Motor neuron (in vitro differentiated cells): ENCODE results near the gene INSYN2B. TPM values are rescaled to one million over a fixed set of nuclear protein-coding genes. Genes with fewer than 3 reads are reported as not detected.

Experiments used
- ATAC-seq, 8 experiments: fragments of 200-7000 bp; cut with Tn5 transposase; replicated peaks in 6 of 8; 2 replicates each; pipeline ENCODE4 v1.8.0; 2021; ENCODE audit warnings: mild to moderate bottlenecking in 8 of 8, moderate library complexity in 8 of 8
- H3K27ac ChIP-seq, 2 donors: fragments of 250-450 bp; sonication (Bioruptor Pico); 2 replicates each; pipeline ENCODE4 v1.9.0; 2021; ENCODE audit warnings: antibody characterized with exemption in 2 of 2, mild to moderate bottlenecking in 2 of 2, moderate library complexity in 1 of 2
- H3K4me1 ChIP-seq, 2 donors: fragments of 250-450 bp; sonication (Bioruptor Pico); replicated peaks in 1 of 2; 2 replicates each; pipeline ENCODE4 v1.6.1; 2021; ENCODE audit warnings: antibody characterized with exemption in 2 of 2, mild to moderate bottlenecking in 2 of 2, moderate library complexity in 1 of 2
- H3K4me3 ChIP-seq, 5 donors: fragments of 250-450 bp; sonication (Bioruptor Pico); 2 replicates each; pipeline ENCODE4 v1.9.0; 2021; ENCODE audit warnings: antibody characterized with exemption in 5 of 5, mild to moderate bottlenecking in 5 of 5, moderate library complexity in 4 of 5
- WGBS, 10 experiments: fragments of 450-650 bp; shearing (Covaris generic); methylation state at CpG; one replicate each; pipeline ENCODE4 v1.0.0; 2022; 5-methylcytosine and 5-hydroxymethylcytosine counted together
- in situ Hi-C, 9 experiments: fragments of 400-800 bp; cut with MboI; loops; one replicate each; pipeline ENCODE4 v1.15.0; 2021; ENCODE audit warnings: low sequenced_read_pairs in 9 of 9, low pct_unique_long_range_greater_than_20kb in 2 of 9; ENCODE audit not compliant: unreplicated experiment in 9 of 9
- total RNA-seq, 8 experiments: library from RNA; unstranded; fragments of 300-600 nt; gene quantifications; 2 replicates each; pipeline versions ENCODE4 v1.2.3 to v1.2.4, GENCODE V29; 2022

INSYN2B gene
- total RNA-seq, 8 experiments from 2014 or later: 0.29 to 21.2 (median 5.0) TPM

GRCh38 chr5:169901896-169902295 is 78.4 kb downstream of the INSYN2B start:
- H3K27ac ChIP-seq: no peak overlapping the region
- in situ Hi-C loops: no loop called here
- H3K4me3 ChIP-seq: no peak overlapping the region
- peaks cover 10 to 17% of the 10 kb centered on the region in 2 donors for H3K4me1 ChIP-seq
- ATAC-seq: no peak
- 20 to 78% (median 65%) methylated on average over 1 to 2 of the region's 2 CpGs; no CpG with 5 or more reads in 5 of the 10 experiments for WGBS, 10 experiments

DNA sequence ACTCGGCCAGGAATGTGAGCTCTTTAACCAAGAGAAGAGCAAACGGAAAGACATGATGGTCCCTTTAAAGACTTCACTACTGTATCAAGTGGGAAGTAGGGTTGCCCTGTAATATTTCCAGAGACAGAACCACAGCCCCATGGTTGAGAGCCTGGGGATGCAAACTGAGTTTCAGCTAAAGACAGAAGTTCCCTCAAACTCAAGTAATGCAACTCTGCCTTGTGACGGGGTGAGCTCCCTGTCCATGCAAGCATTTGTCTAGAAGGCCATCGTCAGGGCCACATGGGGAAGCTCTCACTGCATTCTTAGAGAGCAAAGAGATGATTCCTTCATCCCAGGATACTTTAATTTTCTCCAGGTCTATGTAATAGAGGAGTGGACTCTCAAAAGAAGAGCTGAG is 82.8 kb downstream of the INSYN2B start:
- in situ Hi-C loops: no loop called here
- Histone ChIP-seq H3K4me1 (peaks cover 0 to 6% of the 10 kb centered on the region in 2 donors), H3K4me3 (no peak overlapping the region), H3K27ac (no peak overlapping the region)
- 58 to 100% (median 80%) methylated on average over 1 to 4 of the region's 4 CpGs; no CpG with 5 or more reads in 3 of the 10 experiments for WGBS, 10 experiments
- ATAC-seq: no peak

- ATAC-seq: no peak
- WGBS, 10 experiments: 33 to 80% (median 66%) methylated on average over 1 to 3 of the region's 7 CpGs; no CpG with 5 or more reads in 6 of the 10 experiments
- Histone ChIP-seq H3K27ac (no peak overlapping the region), H3K4me3 (no peak overlapping the region), H3K4me1 (peaks cover 0 to 6% of the 10 kb centered on the region in 2 donors)
- in situ Hi-C loops: no loop called here
These were observed 84.4 kb downstream of the INSYN2B start for GRCh38 chr5:169895926-169896325.

GRCh38 chr5:169893571-169893970 is 86.7 kb downstream of the INSYN2B start:
- whole genome bisulfite sequencing, 10 experiments: 0 to 94% (median 62%) methylated on average over 1 to 2 of the region's 2 CpGs; no CpG with 5 or more reads in 2 of the 10 experiments
- ATAC-seq: no peak
- Histone ChIP-seq H3K4me1 (peaks cover 0 to 6% of the 10 kb centered on the region in 2 donors), H3K27ac (no peak overlapping the region), H3K4me3 (no peak overlapping the region)
- in situ Hi-C loops: no loop called here

DNA sequence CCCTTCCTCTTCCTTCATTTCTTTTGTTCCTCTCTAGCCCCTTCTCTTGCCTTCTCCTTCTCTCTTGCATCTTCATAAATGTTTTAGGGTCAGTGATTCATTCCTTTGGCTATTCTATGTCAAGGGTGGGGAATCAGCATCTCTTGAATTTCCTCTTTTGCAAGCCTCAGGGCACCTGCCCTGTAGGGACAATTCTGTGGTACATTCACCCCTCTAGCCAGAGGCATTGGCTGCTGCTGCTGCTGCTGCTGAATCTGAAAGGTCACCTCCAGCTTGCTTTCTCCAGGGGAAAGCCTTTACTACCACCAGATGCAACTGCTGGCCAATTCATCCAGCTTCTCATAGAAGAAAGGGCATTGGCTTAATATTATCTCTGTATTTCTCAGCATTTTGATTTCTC is 87.3 kb downstream of the INSYN2B start:
- in situ Hi-C loops: no loop called here
- Histone ChIP-seq H3K4me3 (no peak overlapping the region), H3K27ac (no peak overlapping the region), H3K4me1 (peaks cover 0 to 6% of the 10 kb centered on the region in 2 donors)
- ATAC-seq: peak in 1 of 8 experiments; percentile 48

DNA sequence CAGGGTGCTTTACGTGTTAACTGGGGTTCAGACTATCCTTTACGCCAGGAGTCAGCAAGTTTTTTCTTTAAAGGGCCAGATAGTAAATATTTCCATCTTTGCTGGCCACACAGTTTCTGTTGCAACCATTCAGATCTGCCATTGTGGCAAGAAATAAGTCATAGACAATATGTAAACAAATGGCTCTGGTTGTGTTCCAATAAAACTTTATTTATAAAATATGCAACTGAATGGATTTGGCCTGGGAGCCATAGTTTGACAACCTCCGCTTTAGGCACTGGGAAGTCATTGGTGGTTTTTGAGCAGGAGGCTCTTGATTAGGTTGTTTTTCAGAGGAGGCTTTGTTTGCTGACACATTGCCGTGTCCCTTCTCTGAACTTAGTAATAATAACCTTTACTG is 90.7 kb downstream of the INSYN2B start:
- Histone ChIP-seq H3K4me1 (peaks cover 0 to 25% of the 10 kb centered on the region in 2 donors), H3K4me3 (no peak overlapping the region), H3K27ac (no peak overlapping the region)
- no peak for ATAC-seq
- 80 to 100% (median 94%) methylated on average over 1 to 4 of the region's 4 CpGs for WGBS, 10 experiments
- in situ Hi-C loops: no loop called here

DNA sequence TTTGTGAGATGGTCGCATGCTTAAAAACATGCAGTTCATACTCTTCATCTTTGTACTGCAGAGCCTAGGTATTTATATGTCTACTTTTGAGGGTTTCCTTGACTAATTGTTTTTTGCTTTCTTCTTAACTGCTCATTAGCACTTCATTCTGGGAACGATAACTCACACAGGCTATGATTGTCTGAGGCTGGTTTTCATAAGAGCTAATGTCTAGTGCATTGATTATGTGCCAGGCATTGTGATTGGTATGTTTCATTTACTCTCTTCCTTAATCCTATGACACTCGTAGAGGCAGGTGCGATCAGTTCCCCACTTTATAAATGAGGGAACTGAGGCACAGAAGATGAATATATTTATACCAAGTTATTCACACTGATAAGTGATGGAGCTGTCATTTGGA is 93.6 kb downstream of the INSYN2B start:
- no peak overlapping the region for H3K27ac ChIP-seq
- peak in 5 of 8 experiments; percentile 18 to 84 (median 53) for ATAC-seq
- in situ Hi-C loops: no loop called here
- H3K4me1 ChIP-seq: peaks cover 7 to 28% of the 10 kb centered on the region in 2 donors
- WGBS, 10 experiments: 62 to 100% (median 78%) methylated on average over 1 to 4 of the region's 4 CpGs
- no peak overlapping the region for H3K4me3 ChIP-seq

- H3K4me3 ChIP-seq: no peak overlapping the region
- ATAC-seq: no peak
- WGBS, 10 experiments: 50 to 85% (median 66%) methylated on average over 1 to 2 of the region's 2 CpGs; no CpG with 5 or more reads in 2 of the 10 experiments
- no peak overlapping the region for H3K27ac ChIP-seq
- peaks cover 10 to 31% of the 10 kb centered on the region in 2 donors for H3K4me1 ChIP-seq
- in situ Hi-C loops: no loop called here
These were observed 94.3 kb downstream of the INSYN2B start for GRCh38 chr5:169886033-169886432.

DNA sequence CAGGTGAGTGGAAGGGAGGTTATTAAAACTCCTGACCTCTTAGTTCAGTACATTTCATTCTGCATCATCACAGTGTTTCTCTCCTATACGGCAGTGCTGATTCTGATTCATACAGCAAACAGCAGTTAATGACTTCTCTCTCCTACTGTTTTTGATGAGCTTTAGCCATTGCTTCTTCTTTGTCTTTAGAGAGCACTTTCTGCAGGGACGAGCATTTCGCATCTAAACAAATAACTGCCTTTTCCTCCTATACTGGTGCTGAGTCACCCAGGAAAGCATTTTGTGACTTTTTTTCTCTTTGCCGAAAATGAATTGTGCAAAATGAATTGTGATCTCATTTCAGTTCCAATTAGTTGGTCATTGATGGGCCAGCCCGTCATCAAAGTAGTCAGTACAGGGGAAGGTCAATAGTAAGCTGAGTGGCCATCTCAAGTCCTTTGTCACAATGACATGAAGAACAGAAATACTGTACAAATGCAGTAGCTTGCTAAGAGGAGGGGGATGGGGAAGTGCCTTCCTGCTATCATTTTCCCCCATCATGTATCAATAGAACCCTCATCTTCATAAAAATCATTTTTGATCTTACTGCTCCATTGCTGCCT is 98.5 kb downstream of the INSYN2B start:
- no peak overlapping the region for H3K4me3 ChIP-seq
- in situ Hi-C loops: no loop called here
- peak in 5 of 8 experiments; percentile 44 to 91 (median 83) for ATAC-seq
- H3K27ac ChIP-seq: no peak overlapping the region
- H3K4me1 ChIP-seq: peaks cover 10 to 31% of the 10 kb centered on the region in 2 donors
- WGBS, 10 experiments: 50 to 87% (median 77%) methylated on average over 2 to 5 of the region's 5 CpGs; no CpG with 5 or more reads in 2 of the 10 experiments

GRCh38 chr5:169880785-169881184 is 99.5 kb downstream of the INSYN2B start:
- in situ Hi-C loops: no loop called here
- Histone ChIP-seq H3K27ac (no peak overlapping the region), H3K4me3 (no peak overlapping the region), H3K4me1 (peaks cover 10 to 23% of the 10 kb centered on the region in 2 donors)
- no peak for ATAC-seq
- 86 to 100% (median 90%) methylated on average over 2 of the region's 2 CpGs; no CpG with 5 or more reads in 5 of the 10 experiments for WGBS, 10 experiments

DNA sequence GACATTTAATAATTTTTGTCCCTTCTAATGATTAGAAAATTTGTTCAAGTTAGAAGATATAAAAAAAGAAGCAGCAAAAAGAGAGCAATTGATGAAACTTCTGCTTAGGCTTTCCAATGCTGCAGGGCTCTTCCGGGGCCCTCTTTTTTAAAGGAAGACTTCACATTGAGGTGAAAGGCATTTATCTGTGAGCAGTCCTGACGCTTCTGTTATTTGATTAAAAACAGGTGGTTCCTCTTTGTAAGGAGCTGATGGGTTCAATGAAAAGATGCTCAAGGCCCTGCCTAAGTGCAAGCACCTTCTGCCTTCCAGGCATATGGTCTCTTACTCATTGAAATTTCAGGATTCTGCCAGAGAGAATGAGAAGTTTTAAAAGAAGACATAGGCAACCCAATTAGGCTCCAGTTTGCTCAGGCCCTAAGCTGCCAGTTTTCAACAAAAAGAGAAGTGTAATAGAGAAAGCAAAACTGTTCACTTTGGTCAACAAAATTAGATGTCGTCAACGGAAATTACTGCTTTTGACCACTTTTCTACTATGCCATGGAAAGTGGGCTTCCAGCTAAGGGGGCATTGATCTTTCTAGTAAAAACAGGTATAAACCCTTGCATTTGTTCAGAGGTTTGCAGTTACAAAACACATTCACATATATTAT is 100.2 kb downstream of the INSYN2B start:
- 73 to 100% (median 80%) methylated on average over 1 to 4 of the region's 4 CpGs; no CpG with 5 or more reads in 1 of the 10 experiments for WGBS, 10 experiments
- in situ Hi-C loops: no loop called here
- no peak for ATAC-seq
- H3K27ac ChIP-seq: no peak overlapping the region
- no peak overlapping the region for H3K4me3 ChIP-seq
- peaks cover 10 to 22% of the 10 kb centered on the region in 2 donors for H3K4me1 ChIP-seq

- no peak overlapping the region for H3K27ac ChIP-seq
- 63 to 100% (median 83%) methylated on average over 1 of the region's 1 CpG; no CpG with 5 or more reads in 3 of the 10 experiments for WGBS, 10 experiments
- no peak for ATAC-seq
- H3K4me3 ChIP-seq: no peak overlapping the region
- in situ Hi-C loops: no loop called here
- H3K4me1 ChIP-seq: peaks cover 7 to 16% of the 10 kb centered on the region in 2 donors
These were observed 103.9 kb downstream of the INSYN2B start for GRCh38 chr5:169876386-169876785.

- no peak overlapping the region for H3K4me3 ChIP-seq
- in situ Hi-C loops: no loop called here
- H3K4me1 ChIP-seq: peaks cover 4 to 13% of the 10 kb centered on the region in 2 donors
- 49 to 100% (median 80%) methylated on average over 1 to 4 of the region's 4 CpGs; no CpG with 5 or more reads in 2 of the 10 experiments for WGBS, 10 experiments
- ATAC-seq: peak in 1 of 8 experiments; percentile 24
- no peak overlapping the region for H3K27ac ChIP-seq
These were observed 104.6 kb downstream of the INSYN2B start for GRCh38 chr5:169875731-169876130.
